ENCODE results near the gene TRAPPC5.

GRCh38 chr19:7640803-7641202 is 39.8 kb upstream of the TRAPPC5 start:
- no peak for TF ChIP-seq CTCF (optimal IDR thresholded peaks at IDR 0.05 in 1 of 3, IDR thresholded peaks at IDR 0.05 in 1 of 3, conservative IDR thresholded peaks at IDR 0.05 in 1 of 3; ENCODE audit: extremely low read depth in 1 of 3, insufficient read depth in 2 of 3, low read length in 3 of 3)
- TF ChIP-seq EZH2 (IDR thresholded peaks at IDR 0.05; ENCODE audit: low read length), result no peak

Data from keratinocyte (primary cell).